CD4-positive, alpha-beta T cell treated with Interleukin-6 at 100 ng/mL for 8 hours (primary cell): ENCODE results near the gene SETD6.
"Not testable (repeated sequence)": the region's sequence is repeated elsewhere in the genome, so short reads cannot be mapped to it uniquely, and the experiment has no call there.

Experiments
- DNase-seq: peaks from one replicate; pipeline ENCODE4 v3.0.0-alpha.2; 2020; ENCODE audit warnings: mixed read lengths, low spot score

Gene SETD6

DNA sequence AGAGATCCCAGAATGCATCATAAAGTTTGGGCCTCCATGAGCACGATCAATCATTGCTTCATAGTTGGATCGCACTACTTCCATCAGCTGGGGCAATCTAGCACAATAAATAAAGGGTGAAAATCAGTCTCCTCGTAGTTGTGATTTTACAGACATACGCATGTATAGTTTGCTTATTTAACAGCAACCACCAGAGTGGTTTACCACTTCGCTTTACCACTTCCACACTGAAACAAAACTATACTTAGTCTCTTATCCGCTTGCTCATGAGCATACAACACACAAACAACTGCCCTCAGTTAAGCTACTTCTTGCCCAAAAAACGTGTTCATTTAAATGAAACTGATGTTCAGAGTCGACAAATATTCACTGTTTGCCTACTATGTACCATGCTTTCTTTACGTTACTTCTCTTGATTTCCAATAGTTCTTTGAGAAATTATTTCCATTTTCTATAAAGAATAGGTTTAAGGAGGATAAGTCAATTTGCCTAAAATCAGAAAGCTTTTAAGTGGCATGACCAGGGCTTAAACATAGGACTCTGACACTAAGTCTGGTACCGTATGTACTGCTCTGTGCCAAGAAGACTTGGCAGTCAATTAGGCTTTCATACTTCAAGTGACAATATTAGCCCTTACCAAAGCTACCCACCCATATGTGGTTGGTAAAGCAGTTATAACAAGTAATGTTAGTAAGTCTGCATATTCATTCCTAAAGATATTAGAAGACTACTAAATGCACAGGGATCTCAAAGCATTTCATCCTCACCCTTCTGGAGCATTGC is 22.0 kb downstream of the SETD6 start:
- DNase-seq = no peak

DNA sequence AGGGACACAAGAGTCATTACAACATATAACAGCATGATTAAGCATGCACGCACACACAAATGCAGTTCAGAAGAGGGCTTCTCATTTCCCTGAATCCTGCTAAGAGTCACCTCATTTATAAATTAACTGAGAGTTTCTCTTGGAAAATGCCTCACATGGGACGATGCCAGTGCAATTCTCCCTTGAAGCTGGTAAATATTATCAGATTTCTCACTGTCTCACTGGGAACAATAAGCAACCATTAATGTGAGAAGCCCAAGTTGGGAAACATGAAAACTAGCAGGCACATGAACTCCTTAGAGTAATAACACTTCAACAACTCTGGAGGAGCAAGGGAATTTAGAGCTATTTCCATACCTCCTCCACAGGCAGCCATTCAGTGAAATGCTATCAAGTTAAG is 26.4 kb downstream of the SETD6 start:
- no peak for DNase-seq

DNA sequence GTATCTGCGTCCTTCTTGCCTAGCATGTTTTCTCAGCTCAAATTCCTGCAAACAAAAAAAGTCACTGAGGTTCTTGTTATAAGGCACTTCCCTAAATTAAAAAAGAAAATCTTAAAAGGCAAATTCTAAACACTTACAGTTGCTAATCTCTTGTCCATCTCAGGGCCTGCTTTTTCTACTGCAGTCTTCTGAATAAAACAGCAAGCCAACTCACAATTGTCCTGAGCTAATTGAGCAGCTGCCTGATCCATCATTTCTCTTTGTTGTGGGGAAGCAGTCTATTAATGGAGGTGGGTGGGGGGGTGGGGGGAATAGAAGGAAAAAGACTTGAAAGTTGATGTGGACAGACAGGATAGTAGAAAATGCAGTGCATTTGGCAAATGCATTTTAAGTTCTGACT is 27.0 kb downstream of the SETD6 start:
- DNase-seq = no peak

DNA sequence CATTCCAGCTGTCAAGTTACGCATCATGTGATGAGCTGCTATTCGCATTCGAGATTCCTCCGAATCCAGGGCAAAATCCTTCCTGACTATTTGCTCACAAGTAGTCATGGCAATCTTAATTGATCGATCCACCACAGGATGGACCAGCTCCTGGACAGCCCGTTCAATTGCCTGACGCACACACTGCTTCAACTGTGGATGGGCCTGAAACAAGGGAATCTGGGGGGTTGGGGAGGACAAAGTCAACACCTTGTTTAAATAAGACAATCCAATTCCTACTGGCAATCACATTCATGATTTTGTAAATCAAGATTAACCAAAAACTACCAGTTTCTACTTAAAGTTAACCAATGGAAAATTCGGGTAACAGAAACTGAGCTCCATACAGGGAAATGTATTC is 28.4 kb downstream of the SETD6 start:
- no peak for DNase-seq

DNA sequence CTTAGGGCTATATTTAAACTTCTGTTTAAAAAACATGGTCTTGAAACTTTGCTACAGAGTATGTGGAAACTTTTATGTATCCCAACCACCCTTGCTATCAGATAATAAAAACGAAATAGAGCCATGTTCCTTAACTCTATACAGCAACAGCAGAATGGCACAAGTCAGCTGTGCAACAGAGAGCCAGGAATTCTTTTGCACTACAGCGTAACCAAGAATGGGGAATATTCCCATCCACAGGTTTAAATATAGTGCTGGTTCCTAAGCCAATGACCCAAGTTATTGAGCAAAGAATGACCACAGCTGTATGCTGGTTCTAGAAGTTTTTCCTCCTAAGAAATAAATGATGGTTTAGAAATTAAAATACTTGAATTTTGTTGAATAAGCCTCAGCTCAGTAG is 33.1 kb downstream of the SETD6 start:
- no peak for DNase-seq

DNA sequence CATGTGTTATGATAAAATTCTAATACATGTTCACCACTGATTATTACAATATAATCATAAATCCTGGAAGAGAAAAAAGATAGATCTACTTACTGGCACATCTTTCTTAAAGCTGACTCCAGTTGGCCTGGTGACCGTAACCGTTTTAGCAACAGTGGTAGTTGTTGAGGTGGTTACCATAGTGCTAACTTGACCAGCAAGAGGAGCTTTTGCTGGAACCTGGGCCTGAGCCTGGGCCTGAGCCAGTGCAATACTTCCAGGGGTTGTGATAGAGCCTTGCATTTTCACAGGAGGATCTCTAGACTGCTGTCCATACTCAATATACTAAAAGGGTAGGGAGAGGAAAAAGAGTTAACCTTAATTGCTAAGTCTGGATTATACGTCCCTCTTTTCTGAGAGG is 36.2 kb downstream of the SETD6 start:
- DNase-seq = no peak

DNA sequence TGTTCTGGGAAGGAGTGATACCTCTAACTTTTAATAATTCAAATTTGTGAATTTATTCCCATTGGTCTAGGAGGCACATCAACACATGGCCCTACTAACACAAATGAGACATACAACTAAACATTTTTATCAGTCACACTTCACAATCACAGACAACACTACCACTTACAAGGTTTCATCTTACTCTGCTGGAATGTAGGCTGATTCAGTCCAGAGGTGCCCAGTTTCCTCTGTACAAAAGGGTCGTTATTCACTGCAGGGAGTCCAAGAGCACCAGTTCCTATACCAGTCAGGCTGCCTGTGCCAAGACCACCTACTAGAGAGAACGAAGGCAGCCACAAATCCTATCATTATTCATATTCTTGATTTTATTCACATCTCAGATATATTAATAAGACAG is 41.4 kb downstream of the SETD6 start:
- no peak for DNase-seq

DNA sequence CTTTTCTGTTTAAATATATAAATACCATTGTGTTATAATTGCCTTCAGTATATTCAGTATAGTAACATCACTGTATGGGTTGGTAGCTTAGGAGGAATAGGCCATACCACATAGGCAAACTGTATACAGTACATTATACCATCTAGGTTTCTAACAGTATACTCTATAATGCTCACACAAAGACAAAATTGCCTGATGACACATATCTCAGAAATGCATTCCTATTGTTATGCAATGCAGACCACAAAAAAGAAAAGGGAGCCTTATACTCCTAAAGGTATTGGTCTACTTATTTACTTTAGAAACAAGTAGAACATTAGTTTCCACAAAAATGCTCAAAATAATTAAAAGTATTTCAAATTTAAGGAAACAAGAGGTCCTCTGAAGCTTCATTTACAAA is 47.9 kb downstream of the SETD6 start:
- DNase-seq = no peak

DNA sequence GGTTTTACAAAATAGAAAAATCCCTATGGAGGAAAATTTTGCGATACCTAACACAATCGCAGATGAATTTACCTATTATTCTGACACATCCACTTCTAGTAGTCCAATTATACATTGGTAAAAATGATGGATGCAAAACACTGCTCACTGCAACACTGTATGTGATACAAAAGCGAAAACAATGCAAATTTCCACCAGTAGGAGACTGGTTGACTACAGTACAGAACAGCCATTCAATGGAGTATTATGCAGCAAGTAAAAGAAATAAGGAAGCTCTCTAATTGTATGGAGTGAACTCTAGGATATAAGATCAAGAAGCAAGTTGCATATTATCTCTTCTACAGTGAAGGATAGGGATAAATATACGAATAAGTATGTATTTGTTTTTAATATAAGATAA is 48.5 kb downstream of the SETD6 start:
- no peak for DNase-seq

DNA sequence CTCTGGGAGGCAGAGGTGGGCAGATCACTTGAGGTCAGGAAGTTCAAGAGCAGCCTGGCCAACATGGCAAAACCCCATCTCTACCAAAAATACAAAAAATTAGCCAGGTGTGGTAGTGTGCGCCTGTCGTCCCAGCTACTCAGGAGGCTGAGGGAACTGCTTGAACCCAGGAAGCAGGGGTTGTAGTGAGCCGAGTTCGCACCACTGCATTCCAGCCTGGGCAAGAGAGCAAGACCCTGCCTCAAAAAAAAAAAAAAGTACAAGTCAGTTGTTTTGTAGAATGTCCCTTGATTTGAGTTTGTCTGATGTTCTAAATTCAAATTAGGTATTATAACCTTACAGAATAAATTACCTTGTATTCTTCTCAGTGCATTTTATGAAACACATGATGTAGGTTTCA is 50.4 kb downstream of the SETD6 start:
- DNase-seq = not testable (repeated sequence)
